NCI-H1048 (cell line): Measurements from ENCODE around the gene RAVER2.
"Not testable (repeated sequence)": the region's sequence is repeated elsewhere in the genome, so short reads cannot be mapped to it uniquely, and the experiment has no call there.

ENCODE experiments used
- DNase-seq: peaks from one replicate; lab custom pipeline; 2025; lab: John Stamatoyannopoulos, UW

Gene RAVER2, protein sequence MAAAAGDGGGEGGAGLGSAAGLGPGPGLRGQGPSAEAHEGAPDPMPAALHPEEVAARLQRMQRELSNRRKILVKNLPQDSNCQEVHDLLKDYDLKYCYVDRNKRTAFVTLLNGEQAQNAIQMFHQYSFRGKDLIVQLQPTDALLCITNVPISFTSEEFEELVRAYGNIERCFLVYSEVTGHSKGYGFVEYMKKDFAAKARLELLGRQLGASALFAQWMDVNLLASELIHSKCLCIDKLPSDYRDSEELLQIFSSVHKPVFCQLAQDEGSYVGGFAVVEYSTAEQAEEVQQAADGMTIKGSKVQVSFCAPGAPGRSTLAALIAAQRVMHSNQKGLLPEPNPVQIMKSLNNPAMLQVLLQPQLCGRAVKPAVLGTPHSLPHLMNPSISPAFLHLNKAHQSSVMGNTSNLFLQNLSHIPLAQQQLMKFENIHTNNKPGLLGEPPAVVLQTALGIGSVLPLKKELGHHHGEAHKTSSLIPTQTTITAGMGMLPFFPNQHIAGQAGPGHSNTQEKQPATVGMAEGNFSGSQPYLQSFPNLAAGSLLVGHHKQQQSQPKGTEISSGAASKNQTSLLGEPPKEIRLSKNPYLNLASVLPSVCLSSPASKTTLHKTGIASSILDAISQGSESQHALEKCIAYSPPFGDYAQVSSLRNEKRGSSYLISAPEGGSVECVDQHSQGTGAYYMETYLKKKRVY

DNA sequence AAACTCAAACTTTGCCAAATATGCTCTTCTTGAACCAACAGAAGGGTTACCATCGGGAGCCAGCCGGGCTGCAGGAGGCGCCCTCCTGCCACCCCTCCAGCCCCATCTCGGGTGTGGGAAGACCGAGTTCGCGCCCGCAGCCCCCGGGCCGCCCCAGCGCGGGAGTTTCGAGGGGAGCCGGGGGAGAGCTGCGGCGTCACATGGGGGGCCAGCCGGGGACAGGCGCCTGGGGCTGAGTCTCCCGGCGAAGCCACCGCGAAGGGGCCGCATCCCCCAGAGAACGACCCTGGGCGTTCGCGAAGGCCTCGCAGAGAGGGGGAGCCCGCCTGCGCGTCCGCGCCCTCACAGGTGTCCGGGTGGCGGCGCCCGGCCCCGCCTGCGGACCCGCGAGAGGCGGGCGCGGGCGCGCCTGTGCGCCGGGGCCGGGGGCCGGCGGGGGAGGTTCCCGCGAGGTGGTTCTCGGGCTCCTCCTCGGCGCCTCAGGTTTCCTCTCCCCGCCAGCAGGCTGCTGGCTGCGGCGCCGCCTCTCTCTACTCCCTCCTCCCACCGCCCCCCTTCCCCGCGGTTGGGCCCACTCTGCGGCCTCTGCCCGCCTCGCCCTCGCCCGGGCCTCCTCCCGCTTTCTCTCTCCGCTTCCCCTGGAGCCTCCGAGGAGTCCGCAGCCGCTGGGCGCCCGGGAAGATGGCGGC lies at the start of gene RAVER2:
TSS of gene RAVER2 (plus strand) at position 584 of the 689 bp plus-strand sequence. CDS start at position 682, 98 bp downstream.
- DNase-seq = peak; percentile 53

DNA sequence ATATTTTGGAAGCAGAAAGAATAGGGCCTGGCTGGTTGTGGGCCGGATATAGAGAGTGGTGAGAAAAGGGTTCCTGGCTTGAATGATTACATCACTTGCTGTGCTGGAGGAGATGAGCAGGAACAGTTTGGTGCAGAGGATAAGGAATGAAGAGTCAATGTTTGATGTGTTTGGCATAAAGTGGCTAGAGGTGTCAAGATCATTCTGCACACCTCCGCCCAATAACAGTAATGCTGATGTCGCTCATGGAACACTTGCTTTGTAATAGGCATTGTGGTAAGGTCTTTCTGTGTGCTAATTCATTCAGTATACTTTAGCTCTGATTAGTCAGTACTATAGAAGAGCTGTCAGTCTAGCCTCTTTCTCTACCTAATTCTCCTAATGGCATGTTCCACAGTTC lies 48.0 kb upstream of the RAVER2 start:
- DNase-seq = no peak

- no peak for DNase-seq
Observed at GRCh38 chr1:64699327-64699726, 45.5 kb upstream of the RAVER2 start.

DNA sequence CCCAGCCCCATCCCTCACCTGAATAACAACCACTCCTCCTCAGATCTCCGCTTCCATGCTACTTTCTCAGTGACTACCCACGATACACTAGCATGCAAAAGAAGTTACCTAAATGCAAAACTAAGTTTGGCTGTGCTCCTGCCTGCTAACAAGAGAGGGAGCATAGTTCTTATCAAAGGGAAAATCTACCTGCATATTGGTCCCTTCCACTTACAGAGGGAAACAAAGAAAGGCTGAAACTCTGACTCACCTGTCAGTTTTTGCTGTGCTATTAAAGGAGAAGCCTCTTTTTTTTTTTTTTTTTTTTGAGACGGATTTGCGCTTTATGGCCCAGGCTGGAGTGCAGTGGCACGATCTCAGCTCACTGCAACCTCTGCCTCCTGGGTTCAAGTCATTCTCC lies 43.8 kb upstream of the RAVER2 start:
- no peak for DNase-seq

DNA sequence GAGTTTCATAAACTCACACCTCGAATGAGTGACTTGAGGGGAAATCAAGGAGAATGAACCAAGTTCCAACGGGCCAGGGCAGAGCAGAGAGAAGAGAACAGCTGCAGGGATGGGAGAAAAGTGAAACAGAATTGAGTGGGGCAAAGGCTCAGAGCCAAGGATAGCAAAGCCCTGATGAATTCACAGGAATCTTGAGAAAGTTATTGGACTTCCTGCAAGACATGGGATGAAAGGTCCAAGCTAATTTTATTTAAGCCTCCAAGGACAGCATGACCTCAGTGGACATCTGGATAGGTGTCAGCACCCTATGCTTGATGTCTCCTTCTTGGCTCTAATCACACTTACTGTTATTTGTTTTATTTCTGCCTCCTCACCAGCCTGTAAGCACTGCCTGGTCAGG lies 43.0 kb upstream of the RAVER2 start:
- DNase-seq = no peak

- DNase-seq = not testable (repeated sequence)
Observed at GRCh38 chr1:64702670-64703069, 42.2 kb upstream of the RAVER2 start.

- no peak for DNase-seq
Observed at GRCh38 chr1:64703600-64703999, 41.3 kb upstream of the RAVER2 start.

- no peak for DNase-seq
Observed at GRCh38 chr1:64705591-64705990, 39.3 kb upstream of the RAVER2 start.

DNA sequence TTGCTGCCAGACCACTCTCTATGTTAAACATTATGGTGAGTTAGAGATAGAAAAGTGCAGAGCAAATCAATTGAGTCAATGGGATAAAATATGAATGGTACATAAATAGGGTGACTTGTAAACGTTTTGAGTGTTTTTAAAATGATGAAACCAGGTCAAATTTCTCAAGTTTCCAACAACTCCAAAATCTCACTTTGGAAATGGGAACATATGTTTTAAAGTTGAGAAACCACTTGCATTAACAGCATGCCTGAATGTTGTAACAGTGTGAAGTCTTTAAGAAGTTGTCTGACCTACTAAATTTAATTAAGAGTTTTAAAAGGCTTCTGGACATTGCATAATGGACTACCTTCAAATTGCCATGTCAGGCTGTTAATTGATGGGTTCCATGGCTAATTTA lies 33.6 kb upstream of the RAVER2 start:
- DNase-seq = no peak

DNA sequence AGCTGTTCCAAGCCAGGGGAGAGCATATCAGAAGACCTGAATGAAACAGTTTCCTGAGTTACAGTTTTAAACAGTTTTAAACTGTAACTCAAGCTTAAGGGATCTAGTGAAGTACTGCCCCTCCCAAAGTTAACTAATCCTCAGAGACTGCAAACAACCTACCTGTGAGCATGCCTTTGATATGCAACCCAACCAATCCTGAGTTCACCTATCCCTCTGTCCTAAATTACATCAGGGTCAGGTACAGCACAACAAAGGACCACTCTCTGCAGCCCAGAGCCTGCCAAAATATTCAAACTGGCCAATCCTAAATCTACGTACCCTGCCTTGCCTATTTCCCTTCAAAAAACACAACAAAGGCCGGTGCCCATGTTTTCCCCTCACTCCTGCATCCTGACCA lies 32.8 kb upstream of the RAVER2 start:
- no peak for DNase-seq

- no peak for DNase-seq
Observed at GRCh38 chr1:64715186-64715585, 29.7 kb upstream of the RAVER2 start.

DNA sequence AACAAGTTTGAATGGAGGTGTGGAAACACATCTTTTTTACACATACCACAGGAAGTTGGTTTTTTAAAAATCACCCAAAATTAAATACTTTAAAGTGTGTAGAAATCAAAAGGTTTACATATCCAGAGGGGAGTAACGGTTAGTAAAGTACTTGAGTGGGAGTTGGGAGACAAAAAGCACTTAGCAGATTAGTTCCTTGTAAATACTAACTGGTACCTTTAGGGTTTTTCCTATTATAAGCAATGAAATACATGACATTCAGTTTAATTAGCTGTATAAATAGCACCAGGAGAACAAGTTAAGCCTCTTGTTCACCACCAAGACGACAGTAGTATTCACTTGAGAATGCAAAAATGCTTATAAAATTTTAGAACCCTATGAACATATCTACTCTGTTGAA lies 23.7 kb upstream of the RAVER2 start:
- no peak for DNase-seq

- DNase-seq = no peak
Observed at GRCh38 chr1:64721576-64722145, 23.2 kb upstream of the RAVER2 start.

- DNase-seq = no peak
Observed at GRCh38 chr1:64727861-64728260, 17.0 kb upstream of the RAVER2 start.

DNA sequence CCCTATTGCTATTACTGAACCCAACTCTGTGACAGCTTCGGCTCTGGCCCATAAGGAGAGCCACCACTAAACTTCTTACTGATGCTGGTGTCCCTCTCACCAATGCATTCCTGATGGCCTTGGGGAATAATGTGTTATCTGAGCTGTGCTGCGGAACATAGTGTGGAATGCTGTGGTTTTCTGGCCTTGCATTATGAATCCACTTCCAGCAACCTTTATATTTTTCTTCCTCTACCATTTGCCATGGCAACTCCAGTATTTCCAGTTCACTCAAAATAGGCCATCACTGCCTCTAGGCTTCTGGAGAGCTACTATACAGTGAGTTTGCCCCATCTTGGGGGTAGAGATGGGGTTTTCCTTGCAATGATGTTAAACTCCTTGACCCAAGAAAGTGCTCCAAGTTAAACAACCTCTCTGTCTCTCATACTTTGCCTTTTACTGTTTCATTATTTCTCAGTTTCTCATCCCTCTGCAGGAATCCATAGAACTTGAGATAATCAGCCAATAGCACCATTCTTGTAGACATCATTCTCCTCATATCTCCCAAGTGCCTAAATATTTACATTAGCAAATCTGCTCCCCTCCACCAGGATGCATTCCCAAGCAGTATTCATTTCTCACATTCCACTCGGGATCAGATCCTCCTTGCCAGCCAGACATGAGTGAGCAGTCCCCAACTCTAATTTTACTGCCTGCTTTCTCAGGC lies 11.1 kb upstream of the RAVER2 start:
- DNase-seq = no peak

DNA sequence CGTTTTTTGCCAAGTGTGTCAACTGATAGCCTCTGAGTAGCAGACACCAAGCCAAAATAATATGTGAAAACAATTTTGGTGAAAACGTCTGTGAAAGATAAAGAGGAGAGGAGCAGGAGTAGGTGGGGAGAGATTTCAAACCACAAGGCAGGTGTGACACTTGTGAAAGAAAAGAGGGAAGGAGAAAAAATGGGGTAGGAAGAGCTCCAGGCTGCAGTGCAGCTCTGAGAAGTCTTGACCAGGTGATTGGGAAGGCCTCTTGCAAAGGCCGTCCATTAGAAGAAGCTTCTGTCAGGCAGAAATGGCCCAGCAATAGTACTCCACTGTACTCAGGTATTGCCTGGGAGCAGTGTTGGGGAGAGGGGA lies 10.6 kb upstream of the RAVER2 start:
- no peak for DNase-seq

- DNase-seq = not testable (repeated sequence)
Observed at GRCh38 chr1:64740687-64741086, 4.2 kb upstream of the RAVER2 start.

- DNase-seq = no peak
Observed at GRCh38 chr1:64743954-64744491, 852 bp upstream of the RAVER2 start.

- no peak for DNase-seq
Observed at GRCh38 chr1:64745181-64745985, 508 bp downstream of the RAVER2 start.

DNA sequence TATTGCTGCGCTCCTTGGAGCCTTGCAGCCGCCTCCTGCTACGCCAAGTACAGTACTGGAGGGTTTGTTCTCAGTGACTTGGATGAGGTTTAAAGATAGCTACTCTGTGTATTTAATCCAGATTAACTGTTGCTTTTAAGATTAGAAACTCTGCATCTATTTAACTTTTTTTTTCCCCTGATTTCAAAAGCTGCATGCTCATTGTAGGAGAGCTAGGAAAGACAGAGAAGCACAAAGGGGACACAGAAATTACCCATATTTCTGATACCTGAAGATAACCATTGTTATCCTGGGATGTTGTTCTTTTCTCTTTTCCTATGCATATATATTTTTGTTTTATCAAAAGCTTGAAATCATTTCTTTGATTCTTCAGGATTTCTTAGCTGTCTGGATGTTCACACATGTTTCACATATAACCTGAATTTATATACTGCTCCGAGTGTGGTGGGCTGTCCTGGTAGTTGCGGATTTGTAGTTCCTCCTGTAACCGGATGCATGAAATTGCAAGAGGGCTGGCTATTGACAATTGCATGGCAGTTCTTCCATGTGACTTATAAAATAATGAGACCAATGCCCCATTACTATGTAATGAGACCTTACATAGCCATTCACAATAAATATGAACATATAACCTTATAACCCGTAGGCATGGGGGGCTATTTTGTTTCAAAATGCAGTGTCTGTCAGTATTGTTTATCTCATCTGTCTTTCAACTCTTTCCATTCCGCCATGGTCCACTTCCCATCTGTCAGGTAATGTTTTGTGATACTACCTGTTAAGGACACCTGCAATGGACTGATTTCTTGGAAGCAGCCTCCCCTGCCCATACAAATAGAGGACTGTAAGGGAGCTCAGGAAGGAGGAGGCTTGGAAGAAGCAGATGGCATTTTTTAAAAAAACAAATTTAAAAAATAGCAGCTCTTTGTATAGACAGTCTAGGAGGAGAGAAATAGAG lies 1.4 kb downstream of the RAVER2 start:
- no peak for DNase-seq
